NCI-H2107 treated with DMSO at 0.1 percent for 48 hours (cell line): ENCODE data around the gene SUN5.

ENCODE experiments used
- DNase-seq: peaks from one replicate; lab custom pipeline; 2025; ENCODE audit not compliant: unreplicated experiment; lab: John Stamatoyannopoulos, UW

The SUN5 gene

DNA sequence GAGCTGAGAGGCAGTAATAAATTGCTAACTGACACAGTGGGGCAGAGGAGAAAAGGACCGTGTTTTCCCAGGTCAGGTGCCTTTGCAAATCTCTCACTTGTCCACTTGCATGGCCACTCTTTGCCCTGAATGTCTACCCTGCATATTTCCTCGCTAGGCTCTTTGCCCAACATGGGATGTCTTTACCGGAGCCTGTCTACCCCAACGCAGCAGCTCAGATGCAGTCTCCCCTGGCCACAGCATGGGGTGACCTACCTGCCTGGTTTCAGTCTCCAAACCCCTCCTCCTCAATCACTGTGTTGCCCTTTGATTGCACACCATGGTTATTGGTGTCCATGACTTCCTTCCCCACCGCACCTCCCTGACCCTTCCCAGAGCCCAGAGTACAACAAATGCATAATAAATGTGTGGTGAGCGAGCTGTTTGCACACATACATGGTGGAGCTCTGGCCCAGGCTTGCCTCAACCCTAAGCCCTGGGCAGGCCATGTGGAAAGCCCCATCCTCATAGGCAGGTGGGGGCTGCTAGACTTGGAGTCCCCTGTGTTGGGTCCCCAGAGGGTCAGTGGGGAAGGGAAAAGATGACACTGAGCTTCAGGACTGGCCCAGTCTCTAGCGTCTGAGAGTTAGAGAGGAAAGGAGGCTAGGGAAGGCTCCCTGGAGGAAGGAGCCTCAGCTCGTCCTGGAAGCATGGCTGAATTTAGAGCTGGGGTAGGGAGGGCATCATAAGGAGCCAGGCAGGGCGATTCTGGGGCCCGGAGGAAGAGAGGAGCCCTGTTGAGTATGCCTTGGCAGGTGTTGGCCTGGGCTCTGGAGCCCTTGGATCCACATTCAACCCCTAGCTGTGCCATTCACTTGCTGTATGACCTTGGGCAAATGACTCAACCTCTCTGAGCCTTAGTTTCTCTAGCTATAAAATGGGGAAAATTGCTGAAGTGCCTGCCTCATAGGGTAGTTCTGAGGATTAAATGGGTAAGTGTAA, 22.8 kb upstream of the SUN5 start:
- DNase-seq = no peak

DNA sequence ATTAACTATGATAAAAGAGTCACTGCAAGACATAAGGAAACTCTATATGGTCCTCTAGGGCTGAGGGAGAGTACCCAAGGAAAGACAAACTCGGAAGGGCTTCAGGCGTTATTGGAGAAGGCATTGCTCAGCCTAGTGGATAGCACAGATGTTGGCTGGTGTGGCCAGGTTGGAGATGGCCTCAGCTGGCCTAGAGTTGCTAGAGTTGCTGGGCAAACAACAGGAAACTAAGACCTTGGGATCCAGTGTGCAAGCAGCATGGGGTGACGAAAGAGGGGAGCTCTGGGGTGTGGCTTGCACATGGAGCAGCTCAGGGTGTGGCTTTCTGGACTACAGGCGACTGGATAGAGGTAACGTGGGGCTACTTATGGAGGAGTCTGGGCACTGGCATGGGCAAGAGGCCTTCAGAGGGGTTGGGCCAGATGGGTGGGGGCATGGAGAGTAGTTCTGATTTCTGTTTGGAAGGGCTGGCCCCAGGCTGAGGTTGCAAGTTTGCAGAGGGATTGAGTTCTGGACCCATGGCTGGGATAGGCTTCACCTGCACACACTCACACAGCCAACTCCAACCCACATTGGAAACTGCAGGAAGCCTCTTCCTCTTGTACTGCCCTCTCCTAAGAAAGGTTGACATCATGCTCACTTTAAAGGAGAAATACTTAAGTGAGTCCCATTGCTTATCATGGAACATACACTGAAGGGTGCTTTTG, 22.0 kb upstream of the SUN5 start:
- DNase-seq = no peak

DNA sequence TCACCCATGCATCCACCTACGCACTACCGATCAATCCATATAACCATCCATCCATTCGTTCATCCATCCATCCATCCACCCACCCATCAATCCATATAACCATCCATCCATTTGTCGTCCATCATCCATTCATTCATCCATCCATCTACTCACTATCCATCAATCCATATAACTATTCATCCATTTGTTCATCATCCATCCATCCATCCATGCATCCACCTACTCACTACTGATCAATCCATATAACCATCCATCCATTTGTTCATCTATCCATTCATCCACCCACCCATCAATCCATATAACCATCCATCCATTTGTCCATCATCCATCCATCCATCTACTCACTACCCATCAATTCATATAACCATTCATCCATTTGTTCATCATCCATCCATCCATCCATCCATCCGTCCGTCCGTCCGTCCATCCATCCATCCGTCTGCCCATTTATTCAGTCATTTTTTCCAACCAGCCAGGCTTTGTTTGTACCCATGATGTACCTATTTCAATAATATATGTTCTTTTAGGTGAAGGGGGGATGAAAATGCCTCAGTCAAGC, 21.2 kb upstream of the SUN5 start:
- no peak for DNase-seq

DNA sequence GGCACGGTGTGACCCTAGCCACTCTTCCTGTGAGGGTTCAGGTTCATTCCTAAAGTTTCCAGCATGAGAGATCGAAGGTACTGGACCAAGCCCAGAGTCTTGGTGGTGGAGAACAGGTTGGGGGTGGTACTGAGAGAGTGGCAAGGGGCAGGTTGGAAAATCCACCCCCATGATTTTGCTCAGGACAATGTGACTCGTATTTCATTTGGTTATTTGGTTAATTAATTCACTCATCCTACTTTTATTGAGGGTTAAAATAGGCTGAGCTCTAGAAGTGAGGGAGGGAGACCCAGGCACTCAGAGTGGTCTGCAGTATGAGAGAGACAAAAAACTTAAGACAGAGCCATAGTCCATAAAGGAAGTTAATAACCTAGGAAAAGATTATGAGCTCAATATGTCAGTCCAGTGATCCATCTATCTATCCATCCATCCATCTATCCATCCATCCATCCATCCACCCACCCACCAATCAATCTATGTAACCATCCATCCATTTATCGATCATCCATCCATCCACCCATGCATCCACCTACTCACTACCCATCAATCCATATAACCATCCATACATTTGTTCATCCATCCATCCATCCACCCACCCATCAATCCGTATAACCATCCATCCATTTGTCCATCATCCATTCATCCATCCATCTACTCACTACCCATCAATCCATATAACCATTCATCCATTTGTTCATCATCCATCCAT, 20.5 kb upstream of the SUN5 start:
- no peak for DNase-seq

DNA sequence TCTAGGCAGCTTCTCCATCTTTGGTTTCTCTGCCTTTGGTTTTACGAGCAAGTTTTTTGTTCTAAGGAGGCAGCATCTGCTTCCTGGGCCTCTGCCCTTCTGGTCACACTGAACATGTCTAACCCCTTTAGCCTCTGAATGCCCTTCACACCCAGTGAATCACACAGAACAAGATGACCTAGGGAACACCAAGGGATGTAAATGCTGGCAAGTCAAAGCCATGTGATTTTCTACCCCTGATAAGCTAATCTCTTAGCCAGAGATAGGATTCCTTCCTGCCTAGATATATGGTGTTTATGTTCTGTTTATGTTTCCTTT, 20.0 kb upstream of the SUN5 start:
- no peak for DNase-seq

DNA sequence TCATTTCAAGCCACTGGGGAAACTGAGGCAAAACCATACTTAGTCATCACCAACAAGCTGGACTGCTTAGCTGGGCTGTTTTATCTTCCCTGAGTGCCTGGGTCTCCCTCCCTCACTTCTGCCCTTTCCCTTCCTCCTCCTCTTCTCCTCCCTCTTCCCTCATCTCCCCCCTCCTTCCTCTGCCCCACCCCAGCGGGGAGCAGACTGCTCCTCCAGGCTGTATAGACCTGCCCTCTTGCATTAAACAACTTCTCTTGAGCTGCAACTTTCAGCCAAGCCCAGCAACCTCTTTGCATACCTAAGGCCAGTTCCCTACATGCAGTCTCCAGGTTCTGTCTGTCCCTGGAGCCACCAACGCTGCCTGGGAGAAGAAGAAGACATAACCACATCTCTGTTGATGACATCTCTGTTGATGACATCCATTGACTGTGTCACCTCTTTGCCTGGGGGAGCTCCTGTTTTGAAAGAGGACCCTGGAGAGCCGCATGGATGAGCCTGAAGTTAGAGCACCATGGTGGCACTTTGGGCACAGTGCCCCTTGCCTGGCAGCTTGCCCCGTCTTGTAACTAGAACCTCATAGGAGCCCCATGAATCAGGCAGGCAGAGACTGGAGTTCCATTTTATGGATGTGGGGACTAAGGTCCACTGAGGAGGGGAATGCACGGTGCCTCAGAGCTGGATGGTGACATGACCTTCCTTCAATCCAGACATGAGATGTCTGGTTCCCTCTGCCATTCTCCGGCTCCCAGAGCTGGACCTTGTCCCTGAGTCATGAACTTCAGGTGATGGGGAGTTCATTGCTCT, 19.4 kb upstream of the SUN5 start:
- no peak for DNase-seq

DNA sequence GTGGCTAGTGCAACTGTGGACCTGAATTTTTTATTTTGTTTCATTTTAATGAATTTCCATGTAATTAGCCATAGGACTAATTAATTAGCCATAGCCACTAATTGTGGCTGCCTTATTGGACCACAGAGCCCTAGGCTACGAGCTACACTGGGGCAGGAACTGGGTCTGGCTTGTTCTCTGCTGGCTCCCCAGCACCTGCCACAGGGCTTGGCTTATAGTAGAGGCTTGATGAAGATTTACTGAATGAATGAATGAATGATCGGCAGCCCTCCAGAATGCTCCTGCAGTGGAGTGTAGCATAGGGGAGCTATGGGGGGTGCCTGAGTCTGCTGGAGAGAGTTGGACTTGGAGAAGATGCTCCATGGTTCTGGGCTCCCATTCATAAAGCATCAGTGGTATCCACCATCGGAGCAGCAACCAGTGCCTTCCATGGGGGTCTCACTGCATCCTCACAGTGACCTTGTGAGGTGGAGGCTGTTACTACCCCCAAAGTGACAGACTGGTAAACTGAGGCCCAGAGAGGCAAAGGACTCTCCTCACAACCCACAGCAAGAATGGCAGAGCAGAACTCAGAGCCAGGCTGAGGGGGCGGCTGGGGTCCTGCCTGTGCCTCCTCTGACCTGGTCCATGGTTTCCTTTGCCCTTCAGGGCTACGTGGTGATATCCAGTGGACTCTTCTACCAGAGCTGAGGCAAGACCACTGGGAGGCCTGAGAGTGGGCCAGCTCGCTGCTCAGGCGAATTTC, 18.6 kb upstream of the SUN5 start:
- DNase-seq = no peak

DNA sequence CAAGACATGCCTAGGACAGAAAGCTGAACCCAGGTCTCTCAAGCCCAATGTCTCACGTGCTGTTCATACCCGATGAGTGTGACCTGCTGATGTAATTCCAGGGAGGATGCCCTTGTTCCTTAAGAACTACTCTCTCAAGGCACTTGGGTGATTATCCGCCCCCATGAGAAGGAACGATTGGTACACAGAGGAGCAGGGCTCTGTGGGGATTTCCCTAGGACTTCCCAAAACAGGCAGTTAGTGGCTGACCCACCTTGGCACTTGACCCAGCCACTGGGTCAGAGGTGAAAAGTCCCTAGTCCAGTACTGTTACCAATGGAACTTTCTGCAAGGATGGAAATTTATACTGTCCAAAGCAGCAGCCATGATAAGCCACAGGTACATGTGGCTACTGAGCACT, 18.1 kb upstream of the SUN5 start:
- no peak for DNase-seq

DNA sequence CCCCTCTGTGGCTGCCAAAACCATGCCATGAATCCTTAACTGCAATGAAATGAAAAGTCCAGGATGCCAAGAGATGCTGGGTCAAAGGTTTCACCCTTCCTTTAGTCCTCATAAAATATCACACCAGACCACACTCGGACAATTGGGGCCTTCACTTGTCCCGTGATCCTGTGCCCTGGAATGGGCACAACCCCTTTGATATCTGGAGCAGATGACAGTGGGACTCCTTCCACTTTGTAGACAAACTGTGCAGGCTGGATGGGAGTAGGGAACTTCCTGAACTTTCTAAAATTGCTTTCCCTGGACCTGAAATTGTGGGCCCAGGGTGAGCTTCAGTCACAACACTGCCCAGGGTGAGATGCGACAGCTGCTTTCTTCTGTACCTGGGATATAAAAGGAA, 17.6 kb upstream of the SUN5 start:
- no peak for DNase-seq

DNA sequence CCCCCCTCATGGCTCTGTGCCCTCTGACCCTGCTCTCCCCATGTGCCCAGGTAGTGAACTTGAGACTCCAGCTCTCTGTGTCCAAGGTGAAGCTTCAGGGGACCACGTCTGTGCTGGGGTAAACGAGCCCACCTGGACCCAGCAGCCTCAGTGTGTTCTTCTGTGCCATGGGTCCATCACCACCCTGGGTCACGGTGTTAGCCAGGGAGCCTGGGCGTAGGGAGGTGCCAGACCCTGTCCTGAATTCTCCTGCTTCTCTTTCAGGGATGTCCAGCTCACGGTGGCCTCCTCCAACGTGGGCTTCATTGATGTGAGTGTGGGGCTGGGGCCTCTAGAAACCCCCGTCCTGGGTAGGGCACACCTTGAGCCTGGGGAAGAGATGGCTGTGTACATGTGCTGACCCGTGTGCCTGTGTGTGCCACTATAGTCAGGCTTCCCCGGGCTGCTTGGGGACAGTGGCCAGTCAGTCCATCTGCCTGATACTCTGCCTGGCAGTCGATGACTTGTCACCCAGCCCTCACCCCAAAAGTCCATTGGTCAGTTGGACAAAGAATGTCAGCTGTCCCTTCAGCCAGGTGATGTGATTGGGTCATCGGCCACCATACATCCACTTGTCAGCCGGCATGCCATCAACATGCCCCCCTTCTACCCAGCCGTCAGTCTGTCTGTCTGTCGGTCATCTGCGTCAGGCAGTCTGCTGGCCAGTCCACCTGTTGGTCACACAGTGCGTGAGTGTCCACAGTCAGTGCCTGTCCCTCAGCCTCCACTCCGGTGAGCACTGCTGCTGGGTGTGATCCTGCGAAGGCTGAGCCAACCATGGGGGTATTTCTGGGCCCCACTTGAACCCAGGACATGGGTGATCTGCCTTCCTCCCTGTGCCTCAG, 16.3 kb upstream of the SUN5 start:
- no peak for DNase-seq

DNA sequence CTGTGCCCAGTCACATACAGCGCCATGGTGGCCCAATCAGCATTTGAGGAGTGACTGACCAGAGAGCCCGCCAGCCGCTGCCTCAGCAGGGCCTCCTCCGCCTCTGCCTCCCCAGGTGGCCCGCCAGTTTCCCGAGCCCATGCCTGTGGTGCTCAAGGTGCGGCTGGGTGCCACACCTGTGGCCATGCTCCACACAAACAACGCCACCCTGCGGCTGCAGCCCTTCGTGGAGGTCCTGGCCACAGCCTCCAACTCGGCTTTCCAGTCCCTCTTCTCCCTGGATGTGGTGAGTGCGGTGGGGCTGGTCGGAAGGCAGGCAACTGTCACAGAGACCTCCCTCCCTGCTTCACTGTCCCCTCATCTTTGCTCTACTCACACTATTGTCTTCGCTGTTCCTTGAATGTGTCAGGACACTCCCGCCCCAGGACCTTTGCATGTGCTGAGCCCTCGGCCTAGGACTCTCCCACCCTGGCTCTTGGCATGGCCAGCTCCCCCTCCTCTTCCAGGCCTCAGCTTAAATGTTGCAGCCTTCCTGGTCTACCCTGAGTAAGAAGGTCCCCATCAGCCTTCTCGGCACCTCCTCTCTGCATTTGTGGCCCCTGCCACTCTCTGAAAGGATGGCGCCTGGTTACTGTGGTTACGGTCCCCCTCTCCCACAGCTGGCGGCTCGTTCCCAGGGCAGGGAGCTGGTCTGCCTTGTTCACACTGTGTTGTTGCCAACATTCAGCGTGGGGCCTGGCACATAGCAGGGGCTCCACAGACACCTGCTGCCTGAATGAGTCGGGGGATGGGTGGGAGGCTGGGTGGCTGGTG, 15.4 kb upstream of the SUN5 start:
- no peak for DNase-seq

DNA sequence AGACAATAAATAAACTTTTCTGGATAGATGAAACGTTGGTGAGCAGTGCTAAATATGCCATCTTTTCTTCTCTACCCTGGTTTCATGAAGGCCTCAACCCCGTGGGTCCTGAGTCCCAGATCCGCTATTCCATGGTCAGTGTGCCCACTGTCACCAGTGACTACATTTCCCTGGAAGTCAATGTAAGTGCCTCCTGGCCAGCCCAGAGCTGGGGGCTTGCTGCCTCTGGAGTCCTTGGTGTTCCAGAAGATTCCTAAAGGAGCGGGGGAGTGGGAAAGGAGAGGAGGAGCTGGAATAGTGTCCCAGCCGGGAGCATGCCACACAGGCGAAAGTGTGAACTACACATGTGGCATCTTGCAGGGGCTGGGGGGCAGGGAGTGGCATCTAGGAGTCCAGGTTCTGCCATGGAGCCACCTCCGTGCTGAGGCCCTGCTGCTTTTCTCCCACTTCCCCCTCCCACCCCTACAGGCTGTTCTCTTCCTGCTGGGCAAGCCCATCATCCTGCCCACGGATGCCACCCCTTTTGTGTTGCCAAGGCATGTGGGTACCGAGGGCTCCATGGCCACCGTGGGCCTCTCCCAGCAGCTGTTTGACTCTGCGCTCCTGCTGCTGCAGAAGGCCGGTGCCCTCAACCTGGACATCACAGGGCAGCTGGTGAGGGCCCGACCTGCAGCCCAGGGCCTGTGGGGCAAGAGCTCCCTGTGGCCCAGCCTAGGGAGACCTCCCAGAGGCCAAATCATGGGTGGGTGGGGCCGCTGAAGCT, 14.1 kb upstream of the SUN5 start:
- DNase-seq = no peak

DNA sequence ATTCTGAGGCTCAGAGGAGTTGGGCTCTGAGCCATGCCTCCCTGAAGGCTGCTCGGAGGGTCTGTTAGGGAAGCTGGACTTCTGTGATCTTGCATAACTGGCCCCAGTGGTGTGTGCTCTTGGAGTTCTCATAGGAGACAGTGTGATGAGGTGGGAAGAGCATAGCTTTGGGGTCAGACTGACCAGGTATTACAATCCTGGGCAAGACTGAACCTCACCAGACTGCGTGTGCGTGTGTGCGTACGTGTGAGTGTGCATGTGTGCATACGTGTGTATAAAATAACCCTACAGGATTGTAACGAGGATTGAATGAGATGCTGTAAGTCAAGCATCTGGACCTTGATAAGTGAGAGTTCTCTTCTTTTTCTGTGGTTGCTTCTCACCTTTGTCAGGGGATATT, 13.3 kb upstream of the SUN5 start:
- no peak for DNase-seq

DNA sequence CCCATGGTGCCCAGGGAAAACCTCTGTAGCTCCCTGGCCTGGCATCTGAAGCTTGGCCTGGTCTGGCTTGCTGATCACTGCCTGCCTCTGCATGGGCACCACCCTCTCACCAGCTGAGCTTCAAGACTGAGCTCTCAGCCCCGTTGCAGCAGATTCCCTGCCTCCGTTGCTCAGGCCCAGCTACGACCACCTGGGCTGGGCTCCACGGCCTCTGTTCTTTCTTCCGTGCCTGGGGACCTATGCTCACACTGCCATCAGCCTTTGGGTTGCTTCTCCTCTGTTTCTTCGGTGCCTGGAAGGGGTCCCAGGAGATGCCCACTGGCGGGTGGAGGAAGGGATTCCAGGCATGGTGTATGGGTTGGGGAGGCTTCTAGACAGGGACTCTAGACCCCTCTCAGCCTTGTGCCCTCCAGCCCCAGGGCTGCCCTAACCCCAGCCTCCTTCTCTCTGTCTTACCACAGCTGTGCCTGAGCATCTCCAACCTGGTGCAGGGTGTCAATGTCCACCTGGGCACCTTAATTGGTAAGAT, 12.4 kb upstream of the SUN5 start:
- DNase-seq = no peak

DNA sequence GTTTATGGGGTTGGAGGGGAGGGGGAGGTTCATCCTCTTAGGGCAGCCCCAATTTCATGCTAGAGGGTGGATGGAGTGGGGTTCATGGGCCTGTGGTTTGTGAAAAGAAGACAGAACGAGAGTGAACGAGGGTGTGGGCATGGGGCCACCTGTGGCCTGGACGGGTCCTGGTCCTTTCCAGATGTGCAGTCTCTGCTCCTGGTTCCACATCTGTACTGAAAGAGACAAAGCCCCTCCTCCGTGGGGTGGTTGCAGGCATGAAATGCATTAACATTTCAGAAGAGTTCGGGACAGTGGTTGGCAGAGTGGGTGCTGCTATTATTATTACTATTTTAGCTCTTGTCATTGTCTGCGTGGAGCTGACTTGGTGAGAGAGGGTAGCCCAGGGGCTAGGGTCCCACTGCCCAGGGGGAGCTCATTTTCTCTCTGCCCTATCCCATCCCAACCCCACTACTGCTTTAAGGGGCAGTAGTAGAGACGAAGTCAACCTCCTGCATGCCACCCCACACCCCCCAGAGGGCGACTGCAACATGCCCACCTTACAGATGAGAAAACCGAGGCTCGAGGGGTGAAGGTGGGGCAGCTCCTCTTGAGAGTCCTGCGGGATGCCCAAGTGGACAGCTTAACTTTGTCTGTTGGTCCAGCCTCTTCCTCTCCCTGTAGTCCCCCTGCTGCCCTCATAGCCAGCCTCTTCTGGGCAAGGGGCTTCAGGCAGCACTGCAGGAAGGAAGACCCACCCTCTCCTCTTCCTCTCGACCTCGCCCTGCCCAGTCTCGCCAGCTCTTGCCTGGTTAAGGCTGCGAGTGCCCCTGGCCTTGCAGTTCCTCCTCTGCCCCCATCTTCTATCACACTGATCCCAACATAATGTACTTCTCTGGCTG, 11.7 kb upstream of the SUN5 start:
- DNase-seq = no peak

DNA sequence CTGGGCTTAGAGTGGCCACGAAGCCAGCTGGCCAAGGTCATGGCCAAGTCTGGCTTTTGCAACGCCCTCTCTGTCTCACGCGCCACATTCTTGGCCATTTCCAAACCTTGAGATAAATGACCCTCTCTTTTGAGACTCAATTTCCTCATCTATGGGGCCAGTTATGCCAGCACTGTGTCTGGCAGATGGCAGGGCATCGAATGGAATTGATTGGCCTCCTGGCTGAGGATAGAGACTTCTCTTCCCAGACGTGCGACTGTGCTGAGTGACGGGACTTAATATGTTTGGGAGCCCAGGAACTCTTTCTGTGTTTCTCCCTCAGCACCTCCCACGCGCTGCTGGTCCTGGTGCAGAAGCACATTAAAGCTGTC, 10.9 kb upstream of the SUN5 start:
- DNase-seq = no peak
